GM19328 (cell line): Measurements from ENCODE around the gene TNFSF11.
"Not testable (repeated sequence)": the region's sequence is repeated elsewhere in the genome, so short reads cannot be mapped to it uniquely, and the experiment has no call there.

Experiments
- ATAC-seq: cut with Tn5 transposase; IDR thresholded peaks from one replicate; pipeline ENCODE4 v1.9.1; 2021; ENCODE audit warnings: mild to moderate bottlenecking, moderate library complexity; ENCODE audit not compliant: unreplicated experiment

Gene TNFSF11

GRCh38 chr13:42559573-42560218 lies 14.3 kb upstream of the TNFSF11 start:
- ATAC-seq = not testable (repeated sequence)

DNA sequence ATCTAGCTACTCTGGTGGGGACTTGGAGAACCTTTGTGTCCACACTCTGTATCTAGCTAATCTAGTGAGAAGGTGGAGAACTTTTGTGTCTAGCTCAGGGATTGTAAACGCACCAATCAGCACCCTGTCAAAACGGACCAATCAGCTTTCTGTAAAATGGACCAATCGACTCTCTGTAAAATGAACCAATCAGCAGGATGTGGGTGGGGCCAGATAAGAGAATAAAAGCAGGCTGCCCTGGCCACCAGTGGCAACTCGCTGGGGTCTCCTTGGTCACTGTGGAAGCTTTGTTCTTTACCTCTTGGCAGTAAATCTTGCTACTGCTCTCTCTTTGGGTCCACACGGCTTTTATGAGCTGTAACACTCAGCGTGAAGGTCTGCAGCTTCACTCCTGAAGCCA lies 13.6 kb upstream of the TNFSF11 start:
- ATAC-seq = not testable (repeated sequence)

DNA sequence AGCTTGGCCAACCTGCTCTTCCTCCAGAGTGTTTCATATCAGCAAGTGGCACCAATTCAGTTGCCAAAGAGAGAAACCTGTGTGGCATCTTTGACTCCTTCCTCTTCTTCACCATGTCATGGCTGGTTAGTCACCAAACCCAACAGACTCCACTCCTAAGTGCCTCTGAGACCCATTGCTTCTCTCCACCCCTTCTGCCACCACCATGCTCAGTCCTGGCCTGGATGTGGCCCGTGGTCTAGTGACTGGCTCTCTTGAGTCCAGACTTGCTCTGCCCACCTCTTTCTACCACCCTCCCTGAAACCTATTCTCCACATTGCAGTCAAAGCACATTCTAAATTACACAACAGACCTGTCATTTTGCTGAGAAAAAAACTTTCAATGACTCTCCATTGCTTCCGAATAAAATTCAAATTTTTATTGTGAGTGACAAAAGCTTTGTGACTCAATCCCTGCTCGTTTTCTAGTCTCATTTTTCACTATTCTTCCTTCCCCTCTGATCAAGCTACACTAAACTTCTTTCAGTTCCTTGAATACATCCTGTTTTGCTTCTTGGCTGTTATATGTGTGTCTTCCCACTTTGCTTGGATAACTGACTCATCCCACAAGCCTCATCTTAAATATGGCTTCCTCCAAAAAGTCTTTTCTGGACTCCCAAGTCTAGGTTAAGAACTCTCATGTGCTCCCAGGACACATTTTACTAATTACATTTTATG lies 12.0 kb upstream of the TNFSF11 start:
- ATAC-seq = no peak

GRCh38 chr13:42567906-42568305 lies 6.0 kb upstream of the TNFSF11 start:
- no peak for ATAC-seq

DNA sequence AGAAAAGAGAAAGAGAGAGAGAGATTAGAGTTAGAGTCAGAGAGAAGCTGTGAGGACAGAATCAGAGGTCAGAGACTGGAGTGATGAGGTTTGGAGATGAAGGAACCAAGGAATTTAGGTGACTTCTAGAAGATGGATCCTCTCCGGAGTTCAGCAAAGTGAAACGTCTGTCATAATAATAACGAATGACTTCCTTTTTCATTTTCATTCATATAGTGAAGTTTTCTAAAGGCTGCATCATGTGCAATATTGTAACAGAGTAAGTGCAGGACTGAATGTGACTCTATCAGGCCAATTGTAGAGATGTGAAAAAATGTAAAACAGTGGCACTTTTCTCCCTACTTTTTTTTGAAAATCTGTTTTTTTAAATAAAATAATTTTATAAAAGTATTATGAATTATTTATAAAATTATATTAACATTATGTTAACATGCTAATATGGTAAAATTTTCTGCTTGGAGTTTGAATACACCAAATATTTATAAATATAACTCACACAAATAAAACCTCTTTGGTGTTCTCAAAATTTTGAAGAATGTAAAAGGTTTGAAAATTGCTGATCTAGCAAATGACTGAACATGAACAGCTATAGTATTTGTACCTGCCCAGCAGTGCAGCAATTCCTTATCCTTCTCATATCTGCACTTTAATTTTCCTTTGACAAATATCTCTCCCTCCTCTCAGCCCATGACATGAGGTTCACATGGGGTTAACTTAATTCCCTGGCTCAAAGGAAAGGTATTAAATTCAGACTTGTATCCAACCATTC lies 4.2 kb upstream of the TNFSF11 start:
- no peak for ATAC-seq

- ATAC-seq = no peak
Observed at GRCh38 chr13:42571895-42572294, 2.1 kb upstream of the TNFSF11 start.

GRCh38 chr13:42574435-42575311 lies 721 bp downstream of the TNFSF11 start:
- ATAC-seq = peak; percentile 62

DNA sequence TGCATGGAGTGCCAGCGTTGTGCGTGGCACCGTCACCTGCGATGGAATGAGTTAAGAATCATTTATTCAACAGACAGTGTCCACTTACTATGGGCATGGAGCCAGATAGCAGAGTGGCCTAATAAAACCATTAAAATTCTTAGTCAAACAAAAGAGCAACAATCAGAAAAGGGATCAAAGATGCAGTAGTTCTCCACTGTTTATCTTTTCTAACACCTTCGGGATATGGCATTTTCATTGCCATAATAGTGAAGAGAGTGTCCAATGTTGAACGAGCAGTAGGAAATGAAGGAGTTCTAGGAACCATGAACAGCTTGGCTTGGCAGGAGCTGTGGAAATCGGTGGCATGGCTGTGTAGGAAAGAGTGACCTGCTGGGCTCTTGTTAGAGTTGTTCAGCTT lies 2.0 kb downstream of the TNFSF11 start:
- no peak for ATAC-seq

GRCh38 chr13:42577538-42577937 lies 3.6 kb downstream of the TNFSF11 start:
- no peak for ATAC-seq

GRCh38 chr13:42580644-42581043 lies 6.7 kb downstream of the TNFSF11 start:
- no peak for ATAC-seq

DNA sequence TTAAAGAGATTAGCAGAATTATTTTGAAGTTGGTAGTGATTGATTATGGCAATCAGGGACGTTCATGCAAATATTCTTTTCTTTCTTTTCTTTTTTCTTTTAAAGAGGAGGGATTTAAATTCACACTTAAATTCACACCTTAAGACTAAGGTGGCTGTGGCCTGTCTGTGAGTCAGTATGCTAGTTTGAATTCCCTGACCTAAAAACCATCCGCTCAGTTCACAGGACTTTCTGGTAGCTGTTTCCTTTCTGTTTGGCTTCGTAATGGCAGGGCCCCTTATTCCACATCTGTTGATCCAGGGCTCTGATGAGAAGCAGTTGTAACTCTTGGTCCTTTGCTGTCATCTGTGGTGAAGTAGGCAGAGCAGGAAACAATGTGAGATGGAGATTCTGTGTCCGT lies 7.5 kb downstream of the TNFSF11 start:
- ATAC-seq = no peak

GRCh38 chr13:42591602-42592001 lies 17.6 kb downstream of the TNFSF11 start:
- no peak for ATAC-seq

DNA sequence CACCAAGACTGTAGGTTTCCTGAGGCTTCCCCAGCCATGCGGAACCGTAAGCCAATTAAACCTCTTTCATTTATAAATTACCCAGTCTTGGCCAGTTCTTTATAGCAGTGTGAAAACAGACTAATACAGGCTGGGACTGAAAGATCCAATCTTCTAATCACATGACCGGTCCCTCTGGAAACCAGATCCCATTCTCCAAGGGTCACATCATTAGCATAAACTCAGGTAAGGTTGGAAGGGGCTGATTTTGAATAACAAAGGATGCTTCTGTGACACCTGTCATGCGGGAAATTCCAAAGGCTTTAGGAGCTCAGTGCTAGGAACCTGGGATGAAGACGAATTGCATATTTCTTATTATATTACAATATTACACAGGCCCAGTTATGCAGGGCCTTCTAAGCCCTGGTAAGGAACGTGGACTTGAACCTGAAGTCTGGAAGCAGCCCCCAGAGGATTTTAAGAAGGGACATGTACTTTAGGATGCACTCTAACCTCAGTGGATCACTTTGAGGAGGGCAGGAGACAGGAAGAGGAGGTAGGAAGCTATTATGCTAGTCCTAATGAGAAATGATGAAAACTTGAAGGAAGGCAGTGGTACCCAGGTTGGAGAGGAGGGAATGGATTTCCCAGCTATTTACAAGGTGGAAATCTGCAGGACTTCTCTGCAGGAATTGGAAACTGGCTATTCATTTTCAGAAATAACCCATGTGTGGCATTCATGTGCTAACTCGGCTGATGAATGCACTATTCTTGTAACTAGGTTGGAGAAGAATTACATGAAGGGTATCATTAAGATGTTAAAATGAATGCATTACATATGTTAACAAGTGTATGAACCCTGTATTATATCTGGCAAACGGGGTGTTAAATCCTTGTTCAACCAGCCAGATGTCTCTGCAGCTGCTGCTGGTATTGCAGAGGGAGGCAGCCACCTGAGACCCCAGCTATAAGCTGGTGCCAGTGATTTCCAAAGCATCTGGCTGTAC lies 19.3 kb downstream of the TNFSF11 start:
- ATAC-seq = no peak

DNA sequence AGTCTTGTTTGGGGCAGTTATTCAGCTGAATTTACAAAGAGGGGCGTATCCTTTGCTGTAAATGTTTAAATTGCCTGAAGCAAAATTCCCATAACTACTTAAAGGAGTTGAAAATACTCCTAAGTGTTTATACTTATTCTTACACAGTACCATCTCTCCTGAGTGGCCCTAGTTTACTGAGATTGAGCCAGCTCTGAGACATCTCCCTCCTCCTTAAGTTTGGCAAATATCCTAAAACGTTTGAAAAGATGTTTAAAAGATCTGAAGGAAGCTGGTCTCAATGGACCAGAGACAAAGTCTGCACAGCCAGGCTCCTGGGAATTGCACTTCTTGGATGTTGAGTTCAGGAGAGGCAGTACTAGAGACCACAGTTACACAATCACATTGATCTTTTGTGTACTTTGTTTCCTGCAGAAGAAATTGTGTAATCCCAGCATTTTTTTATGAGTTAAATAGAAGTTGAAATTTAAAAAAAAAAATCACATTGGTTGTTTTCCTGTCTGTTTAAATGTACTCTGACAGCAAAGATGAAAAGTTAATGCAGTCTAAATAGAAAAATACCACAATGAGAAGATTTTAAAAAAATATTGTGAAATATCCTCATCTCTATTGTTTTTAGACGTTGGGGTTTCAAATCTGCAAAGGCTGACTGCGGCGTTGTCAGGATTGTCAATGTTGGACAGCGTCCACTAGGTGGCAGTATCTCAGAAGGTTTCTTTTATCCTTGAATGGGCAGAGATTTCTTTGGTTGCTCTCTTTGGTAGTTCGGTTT lies 20.7 kb downstream of the TNFSF11 start:
- ATAC-seq = no peak

DNA sequence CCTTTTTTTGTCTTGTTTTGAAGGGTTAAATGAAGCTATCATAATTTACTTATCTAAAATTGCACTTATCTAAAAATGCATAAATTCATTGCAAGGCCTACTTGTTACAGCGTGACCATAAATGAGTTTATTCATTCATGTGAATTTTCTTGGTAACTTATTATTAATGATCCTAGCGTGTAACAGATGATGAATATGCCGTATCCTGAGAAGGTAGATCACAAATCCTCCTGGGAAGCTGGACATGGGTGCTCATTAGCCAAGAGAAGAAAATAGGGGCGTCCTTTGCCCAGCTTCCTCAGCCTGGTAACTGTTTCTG lies 21.3 kb downstream of the TNFSF11 start:
- ATAC-seq = no peak

DNA sequence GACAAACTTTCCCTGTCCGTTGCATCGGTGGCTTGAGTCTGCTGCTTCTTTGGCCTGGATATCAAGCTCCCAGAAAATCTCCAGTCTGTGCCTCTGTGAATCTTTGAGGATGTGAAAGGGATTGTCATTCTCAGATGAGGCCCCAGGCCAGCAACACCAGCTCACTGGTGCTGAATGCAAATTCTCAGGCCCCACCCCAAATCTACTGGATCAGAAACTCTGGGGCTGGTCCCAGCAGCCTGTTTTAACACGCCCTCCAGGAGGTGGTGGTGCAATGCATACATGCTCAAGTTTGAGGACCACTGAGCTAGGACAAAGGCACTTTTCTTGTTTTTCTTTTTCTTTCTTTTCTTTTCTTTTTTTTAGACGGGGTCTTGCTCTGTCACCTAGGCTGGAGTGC lies 23.6 kb downstream of the TNFSF11 start:
- ATAC-seq = no peak

DNA sequence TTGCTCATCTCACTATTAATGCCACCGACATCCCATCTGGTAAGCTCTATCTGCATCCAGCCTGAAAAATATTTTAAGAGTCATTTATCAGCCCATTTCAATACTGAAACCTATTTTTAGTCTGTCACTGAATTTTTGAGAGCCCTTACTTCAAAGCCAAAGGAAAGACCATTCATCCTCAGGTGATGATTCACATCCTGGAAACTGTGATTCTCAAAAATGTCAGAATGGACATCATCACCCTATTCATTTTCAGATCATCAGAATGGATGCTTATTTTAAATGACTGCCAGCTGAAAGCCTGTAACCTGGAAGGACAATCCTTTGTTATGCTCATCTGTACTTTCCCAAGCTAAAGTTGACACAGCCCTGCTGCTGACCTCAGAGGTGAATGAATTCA lies 27.0 kb downstream of the TNFSF11 start:
- ATAC-seq = no peak

DNA sequence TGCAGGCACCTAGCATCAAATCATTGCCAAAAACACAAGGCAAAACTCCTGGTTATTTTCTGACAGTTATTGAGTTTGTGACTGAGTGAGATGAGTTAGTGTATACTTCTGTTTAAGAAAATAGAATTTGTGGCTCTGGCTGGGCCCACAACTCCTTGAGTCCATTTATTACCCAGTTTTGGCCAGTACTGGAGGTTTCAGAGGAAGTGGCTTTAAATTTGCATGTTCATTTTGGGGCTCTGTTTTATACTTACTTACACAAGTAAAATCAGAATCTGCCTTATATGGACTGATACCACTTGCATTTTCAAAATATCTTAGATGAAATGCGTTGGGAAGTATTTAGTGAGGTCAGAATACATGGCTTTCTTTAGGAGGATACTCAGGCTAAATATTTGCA lies 29.0 kb downstream of the TNFSF11 start:
- ATAC-seq = peak; percentile 75

GRCh38 chr13:42603571-42603970 lies 29.6 kb downstream of the TNFSF11 start:
- ATAC-seq = no peak
